ENCODE results near the gene COL19A1.
"Not testable (repeated sequence)": the region's sequence is repeated elsewhere in the genome, so short reads cannot be mapped to it uniquely, and the experiment has no call there.

The COL19A1 gene

DNA sequence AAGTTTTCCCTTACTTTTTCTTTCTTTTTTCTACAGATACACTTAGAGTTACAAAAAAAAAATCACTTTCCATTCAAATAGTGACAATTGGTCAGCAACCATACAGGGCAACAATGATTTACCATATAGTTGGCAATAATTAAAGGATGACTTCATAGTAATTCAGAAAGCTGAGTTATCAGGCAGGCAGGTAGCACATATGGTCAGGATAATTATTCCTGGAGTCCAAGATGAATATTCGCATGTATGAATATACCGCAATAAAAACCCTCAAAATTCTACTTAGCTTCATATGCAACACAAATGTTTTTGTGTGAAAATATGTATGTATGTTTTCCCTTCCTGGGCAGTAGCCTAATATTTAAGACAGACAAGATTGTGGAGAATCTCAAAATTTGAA, 34.5 kb downstream of the COL19A1 start:
- DNase-seq (ENCODE audit: low read depth): no peak

DNA sequence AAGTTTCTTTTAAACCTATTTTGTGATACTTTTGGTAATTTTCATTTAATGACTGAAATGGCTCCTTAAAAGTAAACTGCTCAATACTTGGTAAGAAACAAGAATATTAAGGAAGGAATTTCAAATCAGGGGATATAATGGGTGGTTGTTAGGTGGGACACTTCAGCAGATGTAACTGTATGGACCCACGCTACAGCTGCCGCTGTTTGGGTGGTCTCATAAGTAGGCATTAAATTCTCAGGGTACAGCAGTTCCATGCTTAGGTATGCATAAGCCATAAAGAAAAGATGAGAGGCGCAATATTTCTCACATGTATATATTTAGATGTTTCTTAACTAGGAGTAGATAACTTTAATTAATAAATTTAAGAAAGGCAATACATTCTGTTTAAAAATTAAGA, 35.0 kb downstream of the COL19A1 start:
- DNase-seq (ENCODE audit: low read depth): no peak

DNA sequence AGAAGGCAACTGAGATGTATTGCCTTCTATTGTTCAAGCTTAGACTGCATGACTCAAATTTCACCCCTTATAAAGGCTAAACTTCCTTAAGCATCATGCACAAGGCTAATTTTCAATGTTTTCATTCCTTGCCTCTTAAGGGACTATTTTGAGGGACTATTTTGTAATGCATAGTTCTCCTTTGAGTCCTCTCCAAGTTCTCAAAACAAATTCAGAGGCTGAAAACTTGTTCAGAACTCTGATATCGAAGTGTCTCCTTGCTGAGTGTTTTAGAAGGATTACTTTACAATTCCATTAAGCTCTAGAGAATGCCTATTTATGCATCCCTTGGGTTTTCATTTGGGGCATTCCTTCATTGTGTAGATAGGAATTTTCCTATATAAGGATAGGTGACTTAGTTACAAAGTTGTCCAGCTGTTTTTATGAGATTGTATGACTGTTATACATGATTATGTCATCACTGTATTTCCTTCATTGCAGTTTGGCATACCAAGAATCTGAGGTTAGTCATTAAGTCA, 41.7 kb downstream of the COL19A1 start:
- DNase-seq (ENCODE audit: low read depth): no peak

DNA sequence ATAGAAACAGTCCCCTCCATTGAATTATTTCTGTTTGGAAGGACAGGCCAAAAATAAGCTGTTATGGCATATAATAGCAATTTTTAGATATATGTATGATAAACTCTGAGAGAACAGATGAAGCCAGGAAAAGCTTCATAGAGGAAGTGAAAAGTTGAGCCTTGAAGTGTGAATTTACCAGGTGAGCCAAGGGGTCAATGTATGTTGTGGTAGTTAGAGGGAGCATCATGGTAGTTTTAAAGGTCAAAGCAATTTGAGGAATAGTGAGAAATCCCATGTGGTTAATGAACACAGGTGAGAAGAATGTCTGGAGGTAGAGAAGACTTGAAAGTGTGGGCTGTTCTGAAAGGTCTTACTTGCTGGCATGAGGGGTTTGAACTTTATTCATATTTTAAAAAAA, 47.0 kb downstream of the COL19A1 start:
- DNase-seq (ENCODE audit: low read depth): no peak

DNA sequence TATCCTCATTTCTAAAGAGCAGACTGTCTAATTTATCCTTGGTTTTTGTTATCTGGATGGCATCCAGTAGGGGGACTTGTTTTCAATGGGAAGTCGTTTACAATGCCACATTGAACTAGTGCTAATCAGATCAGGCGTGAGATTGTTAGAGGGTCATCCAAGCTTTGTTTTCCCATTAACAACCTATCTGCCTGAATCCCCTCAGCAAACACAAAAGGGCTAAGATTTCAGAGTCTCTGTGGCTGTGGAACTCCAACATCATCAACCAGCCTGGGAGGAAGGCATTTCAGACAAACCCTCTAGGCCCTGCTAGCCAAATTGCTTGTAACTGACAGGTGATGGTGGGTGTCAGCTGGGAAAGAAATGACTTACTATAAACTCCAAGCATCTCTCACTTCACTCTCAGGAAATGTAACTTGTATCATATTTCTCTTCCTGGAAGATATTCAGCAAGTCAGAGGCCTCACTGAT, 47.7 kb downstream of the COL19A1 start:
- no peak for DNase-seq (ENCODE audit: low read depth)

DNA sequence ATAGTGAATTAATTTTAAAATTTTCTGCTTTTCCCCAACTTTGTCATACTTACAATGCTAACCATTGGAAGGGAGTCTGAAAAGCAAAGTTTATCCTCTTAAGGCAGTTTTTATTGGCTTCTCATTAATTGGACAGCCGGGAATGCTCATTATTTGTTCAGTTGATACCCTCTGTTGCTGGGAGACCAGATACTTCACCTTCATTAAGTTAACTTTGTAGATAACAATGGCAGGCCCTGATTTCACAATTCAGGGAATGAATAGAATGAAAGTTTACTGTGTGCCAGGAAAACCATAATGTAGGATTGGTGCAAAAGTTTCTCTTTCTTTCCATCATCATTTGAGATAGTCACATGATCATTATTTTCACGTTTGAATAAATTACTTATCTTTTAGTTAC, 49.0 kb downstream of the COL19A1 start:
- DNase-seq (ENCODE audit: low read depth): no peak

DNA sequence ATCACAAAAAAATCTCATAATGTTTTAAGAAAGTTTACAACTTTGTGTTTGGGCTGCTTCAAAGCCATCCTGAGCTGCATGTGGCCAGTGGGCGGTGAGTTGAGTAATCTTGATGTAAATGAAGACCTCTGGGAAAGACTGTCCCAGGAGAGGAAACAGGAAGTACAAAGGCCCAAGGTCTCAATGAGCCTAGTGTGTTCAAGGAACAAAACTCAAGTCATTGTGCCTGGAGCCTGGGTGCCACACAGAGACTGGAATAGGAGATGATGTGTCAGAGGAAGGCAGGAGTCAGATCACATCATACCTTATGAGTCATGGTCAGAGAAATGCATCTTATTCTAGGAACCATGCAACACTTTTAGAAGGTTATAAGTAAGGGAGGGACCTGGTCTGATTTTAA, 51.5 kb downstream of the COL19A1 start:
- no peak for DNase-seq (ENCODE audit: low read depth)

DNA sequence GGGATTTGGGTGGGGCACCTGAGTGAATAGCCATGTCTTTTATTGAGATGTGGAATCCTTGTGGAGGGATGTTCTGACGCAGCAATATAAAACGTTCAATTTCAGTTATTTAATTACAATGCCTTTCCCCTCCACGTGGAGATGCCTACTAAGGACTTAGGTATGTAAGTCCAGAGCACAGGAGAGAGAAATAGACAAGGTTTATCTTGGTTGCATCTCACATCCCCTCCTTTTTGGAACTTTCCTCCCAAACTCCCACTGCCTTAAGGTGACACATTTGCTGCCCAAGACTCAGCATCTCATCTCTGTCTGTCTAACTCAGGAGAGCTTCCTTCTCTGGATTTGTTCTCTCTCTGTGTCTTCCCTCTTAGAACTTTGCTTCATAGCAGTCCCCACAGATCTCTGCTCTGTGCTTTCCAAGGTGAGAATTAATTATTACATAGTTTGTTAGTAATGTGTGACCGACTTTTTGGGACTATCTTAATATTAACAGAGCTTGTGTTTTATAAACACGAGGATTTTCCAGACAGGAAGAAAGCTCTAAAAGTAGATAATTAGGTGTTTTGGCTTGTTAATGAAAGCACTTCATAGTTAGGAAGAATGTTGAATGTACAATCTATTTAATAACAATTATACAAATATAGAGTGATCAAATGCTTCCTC, 52.6 kb downstream of the COL19A1 start:
- no peak for DNase-seq (ENCODE audit: low read depth)

DNA sequence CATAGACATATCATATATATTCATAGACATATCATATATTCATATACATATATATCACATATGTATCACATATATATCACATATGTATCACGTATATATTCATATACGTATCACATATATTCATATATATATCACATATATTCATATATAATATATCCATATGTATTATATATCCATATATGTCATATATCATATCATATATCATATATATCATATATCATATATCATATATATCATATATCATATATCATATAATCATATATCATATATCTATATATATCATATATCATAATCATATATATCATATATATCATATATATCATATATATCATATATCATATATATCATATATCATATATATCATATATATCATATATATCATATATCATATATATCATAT, 54.7 kb downstream of the COL19A1 start:
- DNase-seq (ENCODE audit: low read depth): not testable (repeated sequence)

DNA sequence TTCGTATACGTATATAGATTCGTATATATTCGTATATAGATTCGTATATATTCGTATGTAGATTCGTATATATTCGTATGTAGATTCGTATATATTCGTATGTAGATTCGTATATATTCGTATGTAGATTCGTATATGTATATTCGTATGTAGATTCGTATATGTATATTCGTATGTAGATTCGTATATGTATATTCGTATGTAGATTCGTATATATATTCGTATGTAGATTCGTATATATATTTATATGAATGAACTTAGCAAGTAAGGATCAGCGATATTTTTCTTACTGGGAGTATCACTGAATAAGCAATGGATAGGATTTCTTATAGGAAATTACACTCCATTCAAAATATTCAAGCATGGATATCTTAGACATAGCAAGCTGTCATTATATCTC, 55.3 kb downstream of the COL19A1 start:
- DNase-seq (ENCODE audit: low read depth): not testable (repeated sequence)

DNA sequence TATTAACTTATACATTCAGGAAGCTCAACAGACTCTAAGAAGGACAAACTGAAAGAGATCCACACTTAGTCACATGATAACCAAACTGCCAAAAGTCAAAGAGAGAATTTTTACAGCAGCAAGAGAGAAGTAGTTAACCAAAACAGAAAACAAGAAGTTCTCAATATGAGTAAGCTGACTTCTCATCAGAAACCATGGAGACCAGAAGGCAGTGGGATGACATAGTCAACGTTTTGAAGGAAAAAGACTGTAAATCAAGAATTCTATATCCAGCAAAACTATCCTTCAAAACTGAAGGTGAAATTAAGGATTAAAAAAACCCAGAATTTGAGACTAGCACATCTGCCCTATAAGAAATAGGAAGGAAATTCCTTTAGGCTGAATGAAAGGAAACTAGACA, 60.4 kb downstream of the COL19A1 start:
- no peak for DNase-seq (ENCODE audit: low read depth)

DNA sequence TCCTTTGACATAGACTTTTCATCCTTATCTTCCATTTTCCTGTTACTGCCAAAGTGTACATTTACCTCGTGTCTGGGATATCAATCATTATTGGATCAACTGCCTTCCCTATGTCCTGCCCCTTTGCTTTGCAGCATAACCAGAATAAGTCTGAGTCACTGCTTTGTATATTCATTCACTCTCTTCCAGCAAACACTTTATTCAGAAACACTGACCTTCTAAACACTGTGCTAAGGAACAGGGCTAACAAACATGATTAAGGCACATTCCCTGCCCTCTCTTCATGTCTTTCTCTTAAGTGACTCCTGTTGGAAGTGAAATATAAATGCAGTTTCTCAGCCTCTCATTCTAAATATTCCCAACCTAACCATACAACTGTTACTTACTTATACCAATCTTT, 66.9 kb downstream of the COL19A1 start:
- no peak for DNase-seq (ENCODE audit: low read depth)

DNA sequence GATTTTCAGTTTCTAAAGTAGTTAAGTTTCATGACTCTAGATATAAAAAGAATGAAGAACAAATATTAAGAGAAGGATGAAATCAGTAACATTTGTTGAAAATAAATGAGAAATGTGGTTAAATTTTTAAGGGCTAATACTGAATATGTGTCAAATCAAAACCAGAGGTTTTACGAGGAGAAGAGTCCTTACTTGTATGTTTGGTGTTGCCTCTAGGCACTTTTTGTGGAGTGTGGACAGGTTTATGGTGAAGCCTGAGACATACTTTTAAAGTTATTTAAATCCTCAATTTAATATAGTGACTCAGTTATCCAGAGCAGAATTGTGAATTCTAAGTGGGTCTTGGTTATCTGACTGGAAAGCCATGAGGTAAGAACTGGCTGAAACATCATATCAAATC, 68.7 kb downstream of the COL19A1 start:
- no peak for DNase-seq (ENCODE audit: low read depth)

DNA sequence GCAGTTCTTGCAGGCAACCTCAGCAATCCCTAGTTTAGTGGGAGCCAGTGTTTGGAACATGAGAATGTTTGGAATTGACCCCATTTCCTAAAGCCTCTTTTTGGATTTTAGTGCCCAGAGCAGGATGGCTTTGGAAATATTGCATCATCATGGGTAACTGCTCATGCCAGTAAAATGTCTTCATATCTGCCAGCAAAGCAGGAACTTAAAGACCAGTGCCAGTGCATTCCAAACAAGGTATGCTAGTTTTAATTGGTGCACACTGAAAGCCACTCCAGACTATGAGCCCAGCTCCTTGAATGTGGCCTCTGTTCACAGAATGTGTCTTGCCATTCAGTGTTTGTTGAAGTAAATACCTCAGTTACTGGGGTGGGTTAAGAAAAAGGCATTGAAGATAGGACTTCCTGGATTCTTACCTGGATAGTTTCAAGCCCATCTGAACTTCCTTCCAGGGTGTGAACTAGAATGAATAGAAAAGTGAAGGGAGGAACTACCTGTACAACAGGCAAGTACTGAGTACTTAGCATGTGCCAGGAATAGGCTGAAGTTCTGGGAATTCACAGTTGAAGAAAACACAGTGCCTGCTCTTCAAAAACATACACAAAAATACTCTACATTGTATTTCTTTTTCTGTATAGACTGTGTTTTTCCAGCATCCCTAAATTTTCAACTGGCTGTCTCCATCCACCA, 70.5 kb downstream of the COL19A1 start:
- no peak for DNase-seq (ENCODE audit: low read depth)

DNA sequence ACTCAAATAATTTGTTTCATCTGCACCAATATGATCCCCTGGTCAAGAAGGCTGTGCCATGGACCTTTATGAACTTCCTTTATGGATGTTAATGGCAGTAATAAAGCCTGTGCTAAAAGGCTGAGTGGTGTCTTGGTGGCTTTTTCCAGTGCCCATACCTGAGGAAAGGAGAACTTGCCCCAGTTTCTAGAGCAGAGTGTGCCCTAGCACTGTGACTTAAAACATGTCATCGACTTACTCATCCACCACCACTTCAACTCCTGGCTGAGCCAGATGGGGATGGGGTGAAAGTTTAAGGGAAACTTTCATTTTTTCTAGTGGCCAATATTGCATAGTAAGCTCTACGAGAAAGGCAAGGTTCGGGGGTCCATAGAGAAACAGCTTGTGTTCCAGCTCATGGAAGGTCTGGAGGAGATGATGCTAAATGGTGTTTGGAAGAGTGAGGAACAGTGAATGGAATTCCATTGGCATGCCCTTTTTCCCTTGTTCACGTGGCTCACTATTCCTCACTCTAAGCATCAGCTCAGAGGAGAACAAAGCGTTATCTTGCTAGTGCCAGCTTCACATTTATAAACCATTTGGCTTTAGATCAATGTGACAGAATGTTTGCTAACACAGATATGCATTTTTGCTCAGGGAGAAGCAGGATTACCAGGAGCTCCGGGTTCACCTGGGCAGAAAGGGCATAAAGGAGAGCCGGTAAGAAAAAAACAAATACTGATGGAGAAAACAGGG, 71.2 kb downstream of the COL19A1 start:
- no peak for DNase-seq (ENCODE audit: low read depth)

DNA sequence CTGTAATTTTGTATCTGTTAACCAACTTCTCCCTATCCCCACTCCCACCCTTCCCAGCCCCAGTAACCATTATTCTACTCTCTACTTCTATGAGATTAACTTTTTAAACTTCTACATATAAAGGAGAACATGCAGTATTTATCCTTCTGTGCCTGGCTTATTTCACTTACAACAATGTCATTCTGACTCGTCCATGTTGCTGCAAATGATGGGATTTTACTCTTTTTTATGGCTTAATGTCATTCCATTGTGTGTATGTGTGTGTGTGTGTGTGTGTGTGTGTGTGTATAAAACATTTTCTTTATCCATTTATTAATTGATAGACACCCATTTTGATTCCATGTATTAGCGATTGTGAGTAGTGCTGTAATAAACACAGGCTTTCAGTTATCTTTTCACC, 76.1 kb downstream of the COL19A1 start:
- no peak for DNase-seq (ENCODE audit: low read depth)

DNA sequence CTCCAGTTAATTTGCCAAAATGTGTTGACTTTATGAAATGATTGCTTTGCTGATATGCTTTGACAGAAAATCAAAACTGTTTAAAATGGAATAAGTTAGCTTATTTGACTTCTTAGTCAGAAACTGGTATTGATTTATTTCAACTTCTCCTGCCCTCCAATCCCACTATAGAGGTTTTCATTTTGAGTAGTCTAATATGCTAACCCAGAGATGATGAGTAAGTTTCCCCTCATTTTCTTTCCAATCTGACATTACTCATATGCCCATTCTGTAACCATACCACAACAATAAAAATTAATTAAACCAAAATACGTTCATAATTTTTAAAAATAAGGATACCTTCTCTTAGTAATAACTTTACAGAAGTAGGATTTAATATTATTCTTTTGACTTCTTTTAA, 78.8 kb downstream of the COL19A1 start:
- DNase-seq (ENCODE audit: low read depth): no peak

DNA sequence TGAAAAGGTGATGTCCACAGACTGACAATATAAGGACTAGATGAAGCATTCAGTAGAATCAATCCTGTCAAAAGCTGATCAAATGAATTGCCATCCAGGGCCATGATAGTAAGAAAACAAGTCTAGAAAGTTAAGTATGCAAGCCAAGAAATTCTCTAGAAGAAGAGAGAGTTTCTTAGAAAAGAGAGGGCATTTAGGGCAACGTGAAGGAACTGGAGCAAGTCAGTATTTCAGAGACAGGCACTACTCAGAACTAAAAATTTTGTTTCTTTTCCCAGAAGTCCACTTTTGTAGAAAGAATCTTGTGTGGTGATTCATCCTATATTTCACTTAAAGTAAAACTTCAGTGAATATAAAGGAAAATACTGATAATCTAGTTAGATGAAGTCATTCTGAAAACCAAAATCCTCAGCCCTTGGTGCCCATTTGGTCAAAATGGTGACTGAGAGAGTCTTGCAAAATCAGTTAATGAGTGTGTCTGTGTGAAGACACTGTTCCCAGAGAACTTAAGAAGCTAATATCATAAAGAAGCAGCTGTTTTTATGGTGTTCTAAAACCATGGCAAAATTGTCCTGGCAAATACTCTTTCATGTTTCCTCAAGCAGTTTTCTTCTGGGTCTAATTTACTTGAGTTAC, 82.2 kb downstream of the COL19A1 start:
- DNase-seq (ENCODE audit: low read depth): no peak

DNA sequence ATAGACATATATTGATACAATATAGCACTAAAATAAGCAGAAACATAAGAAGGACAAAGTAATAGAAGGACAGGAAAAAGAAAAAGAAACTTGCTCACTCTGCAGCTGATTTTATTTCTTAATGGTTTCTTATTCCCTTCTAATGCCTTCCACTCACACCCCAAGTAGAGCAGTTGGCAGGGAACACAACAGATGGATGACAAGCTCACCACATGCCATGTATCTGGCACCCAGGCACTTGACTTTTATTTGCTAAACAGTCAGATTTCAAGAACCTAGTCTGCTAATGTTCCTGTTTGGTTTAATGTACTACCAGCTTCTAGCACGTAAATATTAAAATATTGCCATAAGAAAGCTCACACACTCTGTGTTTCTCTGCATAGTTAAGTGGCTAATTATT, 87.1 kb downstream of the COL19A1 start:
- no peak for DNase-seq (ENCODE audit: low read depth)

DNA sequence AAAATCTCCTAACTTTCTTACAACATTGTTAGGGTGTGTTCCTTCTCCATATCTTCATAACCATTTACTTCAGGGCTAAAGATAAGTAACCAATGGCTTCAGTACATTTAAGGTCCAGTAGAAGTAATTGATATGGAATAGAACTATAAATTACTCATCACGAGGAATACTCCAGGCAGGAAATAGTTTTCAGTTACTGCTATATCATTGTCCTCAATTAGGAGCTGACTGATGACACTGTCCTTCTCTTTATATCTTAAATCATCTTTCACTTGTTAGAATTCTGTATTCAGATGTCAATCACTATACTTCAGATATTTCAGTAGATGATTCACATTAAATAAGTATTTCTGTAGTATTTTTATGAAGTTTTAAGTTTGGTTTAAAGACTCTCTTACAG, 88.4 kb downstream of the COL19A1 start:
- DNase-seq (ENCODE audit: low read depth): no peak

DNA sequence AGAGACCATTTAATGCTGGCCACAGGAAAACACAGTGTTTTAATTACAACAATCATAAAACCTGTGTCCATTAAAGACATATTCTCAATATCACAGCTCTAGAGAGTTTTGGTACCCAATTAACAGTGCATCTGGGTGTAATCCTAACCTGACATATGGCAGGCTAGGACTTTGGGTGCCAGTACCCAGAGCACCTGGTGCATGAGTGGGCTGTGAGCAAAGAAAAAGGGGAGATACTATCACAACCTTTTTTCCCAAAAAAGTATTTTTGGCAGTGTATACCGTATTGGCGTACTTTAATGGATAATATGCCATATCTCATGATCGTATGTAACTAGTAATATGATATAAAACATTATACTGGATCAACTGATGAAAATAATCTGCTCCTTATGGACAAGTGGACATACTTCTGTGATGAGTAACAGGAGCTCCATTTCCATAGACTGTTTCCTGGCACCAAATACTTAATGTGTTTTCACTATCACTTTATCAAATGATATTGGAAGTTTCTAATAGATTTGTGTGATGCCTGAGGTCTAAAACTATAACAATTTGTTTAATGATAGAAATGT, 91.7 kb downstream of the COL19A1 start:
- no peak for DNase-seq (ENCODE audit: low read depth)

DNA sequence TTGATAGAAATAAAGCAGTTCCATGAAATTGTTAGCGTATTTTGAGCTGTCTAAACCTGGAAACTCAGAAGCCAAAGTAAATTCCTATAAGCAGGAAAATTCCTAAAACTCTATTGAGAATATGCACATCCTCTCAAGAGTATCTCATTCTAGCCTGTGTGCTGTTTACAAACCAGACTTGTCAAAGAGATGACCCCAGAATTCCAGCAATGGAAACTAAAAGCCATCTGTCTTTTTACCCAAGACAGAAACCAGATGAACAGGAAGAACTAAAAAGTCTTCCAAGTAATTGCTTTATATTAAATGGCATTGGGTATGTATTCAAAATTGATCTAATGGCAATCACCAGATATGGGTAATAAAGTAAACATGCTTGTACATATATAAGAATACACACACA, 92.6 kb downstream of the COL19A1 start:
- DNase-seq (ENCODE audit: low read depth): no peak
